Left lung (tissue), 10 donors: ENCODE results near the gene STAB2. TPM values are rescaled to one million over a fixed set of nuclear protein-coding genes. Genes with fewer than 3 reads are reported as not detected.

Experiments used
- ATAC-seq: fragments of 200-7000 bp; cut with Tn5 transposase; one replicate; pipeline ENCODE4 v1.9.1; 2020; ENCODE audit warnings: moderate library complexity
- DNase-seq, 4 donors: peaks; one replicate each; pipeline ENCODE4 v3.0.0-alpha.2; 2013 to 2020
- H3K27ac ChIP-seq, 2 donors: fragments of 200-600 bp; sonication (generic) in 1 of 2; one replicate each; pipeline versions ENCODE4 v1.5.0 to v1.8.0; 2020 to 2021
- H3K27me3 ChIP-seq, 2 donors: fragments of 200-600 bp; sonication (generic) in 1 of 2; one replicate each; pipeline versions ENCODE4 v1.5.0 to v1.8.0; 2020 to 2021
- H3K36me3 ChIP-seq, 2 donors: fragments of 200-600 bp; sonication (generic) in 1 of 2; one replicate each; pipeline versions ENCODE4 v1.5.0 to v1.8.0; 2020 to 2021
- H3K4me1 ChIP-seq, 2 donors: fragments of 200-600 bp; one replicate each; pipeline ENCODE4 v1.8.0; 2021
- H3K4me3 ChIP-seq, 2 donors: fragments of 200-600 bp; sonication (generic) in 1 of 2; one replicate each; pipeline versions ENCODE4 v1.5.0 to v1.8.0; 2020 to 2021; ENCODE audit warnings: mild to moderate bottlenecking in 1 of 2
- H3K9me3 ChIP-seq, 2 donors: fragments of 200-600 bp; sonication (generic) in 1 of 2; one replicate each; pipeline versions ENCODE4 v1.5.0 to v1.8.0; 2020 to 2021
- intact Hi-C, 2 donors: fragments of 100-400 bp; cut with DNase I; formaldehyde crosslinking; loops; one replicate each; pipeline versions ENCODE4 v1.11.2 to v1.14.2; 2022
- polyA plus RNA-seq, 6 donors: library from polyadenylated mRNA; unstranded; fragments of 120-200 nt; gene quantifications; one replicate each; pipeline ENCODE4 v1.2.1, GENCODE V29; 2013; ENCODE audit not compliant: insufficient read length in 6 of 6
- total RNA-seq, 2 donors: library from RNA; stranded (reverse); fragmentation: NEBNext Ultra II Directional; extraction: Animal tissue kit (Norgen Biotek cat#: 25700); gene quantifications; one replicate each; pipeline ENCODE4 v1.2.1, GENCODE V29; 2021
- TF ChIP-seq, protein P1 (sequence below), 2 donors: fragments of 200-600 bp; sonication (generic) in 1 of 2; IDR thresholded peaks; one replicate each; pipeline versions ENCODE4 v1.5.0 to v1.8.0; 2021; ENCODE audit warnings: antibody characterized with exemption in 2 of 2
- donor health status: DM: no; HTN: yes; CAD: no.
- donor health status: DM: no; HTN: no; CAD: no.

Gene STAB2
- total and polyA plus RNA-seq, 8 donors, result 1.3 to 41.9 (median 31.5) TPM

- ATAC-seq (no peak), DNase-seq (no peak)
- intact Hi-C loops, result no loop called here
- no peak overlapping the region for H3K4me3 ChIP-seq
- H3K36me3 ChIP-seq, result peaks cover 0 to 32% of the 10 kb centered on the region in 2 donors
- no peaks in the 10 kb centered on the region for H3K27me3 ChIP-seq
- no peaks in the 10 kb centered on the region for H3K4me1 ChIP-seq
- no peak overlapping the region for H3K27ac ChIP-seq
- TF ChIP-seq, protein P1, sequence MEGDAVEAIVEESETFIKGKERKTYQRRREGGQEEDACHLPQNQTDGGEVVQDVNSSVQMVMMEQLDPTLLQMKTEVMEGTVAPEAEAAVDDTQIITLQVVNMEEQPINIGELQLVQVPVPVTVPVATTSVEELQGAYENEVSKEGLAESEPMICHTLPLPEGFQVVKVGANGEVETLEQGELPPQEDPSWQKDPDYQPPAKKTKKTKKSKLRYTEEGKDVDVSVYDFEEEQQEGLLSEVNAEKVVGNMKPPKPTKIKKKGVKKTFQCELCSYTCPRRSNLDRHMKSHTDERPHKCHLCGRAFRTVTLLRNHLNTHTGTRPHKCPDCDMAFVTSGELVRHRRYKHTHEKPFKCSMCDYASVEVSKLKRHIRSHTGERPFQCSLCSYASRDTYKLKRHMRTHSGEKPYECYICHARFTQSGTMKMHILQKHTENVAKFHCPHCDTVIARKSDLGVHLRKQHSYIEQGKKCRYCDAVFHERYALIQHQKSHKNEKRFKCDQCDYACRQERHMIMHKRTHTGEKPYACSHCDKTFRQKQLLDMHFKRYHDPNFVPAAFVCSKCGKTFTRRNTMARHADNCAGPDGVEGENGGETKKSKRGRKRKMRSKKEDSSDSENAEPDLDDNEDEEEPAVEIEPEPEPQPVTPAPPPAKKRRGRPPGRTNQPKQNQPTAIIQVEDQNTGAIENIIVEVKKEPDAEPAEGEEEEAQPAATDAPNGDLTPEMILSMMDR (IDR thresholded peaks at IDR 0.05), result no peak
- H3K9me3 ChIP-seq, result no peaks in the 10 kb centered on the region
Measured at GRCh38 chr12:103793046-103793445, 206.0 kb downstream of the STAB2 start.

DNA sequence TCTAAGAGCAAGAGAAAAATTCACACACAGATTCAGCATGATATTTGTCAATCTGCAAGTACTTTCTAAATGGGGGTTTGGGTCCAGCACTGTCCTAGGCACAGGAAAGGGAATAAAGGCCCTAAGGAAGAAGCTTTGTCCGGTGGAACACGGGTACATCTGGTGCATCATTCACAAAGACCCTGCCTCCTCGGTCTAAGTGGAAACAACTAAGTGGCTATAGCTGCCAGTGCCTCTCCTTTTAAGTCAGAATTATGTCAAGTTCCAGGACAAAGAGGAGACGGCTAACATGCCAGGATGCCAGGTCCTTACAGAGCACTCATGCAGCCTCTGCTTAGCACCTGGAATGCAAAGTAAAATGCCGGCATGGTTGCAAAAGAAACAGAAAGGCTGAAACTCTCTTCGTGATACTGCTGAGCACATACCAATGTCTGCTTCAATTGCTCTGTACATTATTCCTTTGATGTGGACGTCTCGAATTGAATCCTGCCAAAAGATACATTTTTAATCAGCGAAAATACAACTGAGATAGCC, 206.5 kb downstream of the STAB2 start:
- no peak overlapping the region for H3K27ac ChIP-seq
- TF ChIP-seq, protein P1 (IDR thresholded peaks at IDR 0.05), result no peak
- DNase-seq (no peak), ATAC-seq (no peak)
- no peaks in the 10 kb centered on the region for H3K27me3 ChIP-seq
- no peaks in the 10 kb centered on the region for H3K4me1 ChIP-seq
- peaks cover 0 to 32% of the 10 kb centered on the region in 2 donors for H3K36me3 ChIP-seq
- H3K9me3 ChIP-seq, result no peaks in the 10 kb centered on the region
- intact Hi-C loops, result no loop called here
- no peak overlapping the region for H3K4me3 ChIP-seq

GRCh38 chr12:103794309-103795213, 207.5 kb downstream of the STAB2 start:
- H3K9me3 ChIP-seq, result no peaks in the 10 kb centered on the region
- no peak overlapping the region for H3K27ac ChIP-seq
- H3K36me3 ChIP-seq, result peaks cover 0 to 32% of the 10 kb centered on the region in 2 donors
- TF ChIP-seq, protein P1 (IDR thresholded peaks at IDR 0.05), result no peak
- ATAC-seq (no peak), DNase-seq (no peak)
- H3K4me3 ChIP-seq, result no peak overlapping the region
- H3K4me1 ChIP-seq, result peaks cover under 1 to 7% of the 10 kb centered on the region in 2 donors
- no peaks in the 10 kb centered on the region for H3K27me3 ChIP-seq
- intact Hi-C loops, result no loop called here

DNA sequence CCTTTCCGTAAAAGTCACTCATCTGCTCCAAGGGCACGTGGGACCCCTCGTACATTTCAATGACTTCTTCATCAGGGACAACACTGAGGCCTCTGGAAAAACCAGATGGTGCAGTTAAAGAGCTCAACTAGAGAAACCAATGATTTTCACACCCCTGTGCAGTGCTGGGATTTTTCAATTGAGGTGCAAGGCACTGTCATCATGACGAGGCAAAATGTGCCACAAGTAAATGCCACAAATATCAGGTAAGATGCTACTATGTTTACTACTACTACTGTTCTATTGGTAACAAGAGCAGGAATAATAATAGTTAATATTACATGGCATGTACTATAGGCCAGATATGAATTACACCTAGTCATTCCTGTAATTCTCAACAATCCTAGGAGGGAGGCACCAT, 211.5 kb downstream of the STAB2 start:
- Histone ChIP-seq H3K4me3 (no peak overlapping the region), H3K9me3 (no peaks in the 10 kb centered on the region), H3K36me3 (peaks cover 0 to 9% of the 10 kb centered on the region in 2 donors), H3K4me1 (peaks cover 10 to 36% of the 10 kb centered on the region in 2 donors), H3K27me3 (no peaks in the 10 kb centered on the region), H3K27ac (peak overlapping the region in 1 of 2 donors; percentile 84)
- TF ChIP-seq, protein P1 (IDR thresholded peaks at IDR 0.05), result no peak
- intact Hi-C loops, result no loop called here
- DNase-seq, result no peak
- ATAC-seq, result no peak

- Histone ChIP-seq H3K4me1 (peaks cover 11 to 41% of the 10 kb centered on the region in 2 donors), H3K9me3 (no peaks in the 10 kb centered on the region), H3K27me3 (no peaks in the 10 kb centered on the region), H3K4me3 (no peak overlapping the region), H3K27ac (peak overlapping the region in 1 of 2 donors; percentile 84), H3K36me3 (peaks cover 0 to 3% of the 10 kb centered on the region in 2 donors)
- TF ChIP-seq, protein P1 (IDR thresholded peaks at IDR 0.05), result no peak
- ATAC-seq (no peak), DNase-seq (peak in 1 of 4 donors; percentile 38)
- intact Hi-C loops, result no loop called here
Measured at GRCh38 chr12:103799504-103799856, 212.4 kb downstream of the STAB2 start.
